ENCODE measurements around the gene PIK3AP1. TPM values are rescaled to one million over a fixed set of nuclear protein-coding genes. Genes with fewer than 3 reads are reported as not detected.

PIK3AP1 gene
- total and polyA plus RNA-seq, 2 experiments from 2014 or later = not detected

GRCh38 chr10:96697438-96697837, 22.9 kb downstream of the PIK3AP1 start:
- Histone ChIP-seq H2AFZ (no peak overlapping the region), H3K9ac (no peak overlapping the region), H3F3A (ENCODE audit: insufficient read depth) (no peaks in the 10 kb centered on the region), H3K36me3 (ENCODE audit: low read depth) (no peaks in the 10 kb centered on the region), H4K20me1 (ENCODE audit: insufficient read depth) (no peaks in the 10 kb centered on the region), H3K27me3 (replicated peaks; ENCODE audit: insufficient read depth) (no peaks in the 10 kb centered on the region; the same call in 1 of the 2 replicates), H3K27ac (no peak overlapping the region), H3K9me2 (ENCODE audit: insufficient read depth) (no peaks in the 10 kb centered on the region), H3K9me3 (ENCODE audit: low read depth) (no peaks in the 10 kb centered on the region), H3K79me2 (ENCODE audit: insufficient read depth) (no peaks in the 10 kb centered on the region), H3K4me1 (ENCODE audit: insufficient read depth) (no peaks in the 10 kb centered on the region), H3K4me3 (no peak overlapping the region), H3K4me2 (ENCODE audit: unreplicated experiment) (no peak overlapping the region)
- TF ChIP-seq EZH2 (IDR thresholded peaks at IDR 0.05; ENCODE audit: insufficient read depth, poor library complexity, severe bottlenecking) = no peak
- TF ChIP-seq EZH2phosphoT487 (IDR thresholded peaks at IDR 0.05; ENCODE audit: insufficient read depth, low read depth) = no peak
- WGBS, 2 experiments (ENCODE audit: low coverage in 1 of 2, low lambda C conversion rate in 2 of 2, missing lambda C conversion rate in 2 of 2) = 44 to 53% methylated on average over 3 of the region's 3 CpGs
- DNase-seq = no peak
- in situ Hi-C loops (cut with MboI) = no loop called here

- H3K27me3 ChIP-seq (replicated peaks; ENCODE audit: insufficient read depth) = no peaks in the 10 kb centered on the region; the same call in 1 of the 2 replicates
- H3K4me1 ChIP-seq (ENCODE audit: insufficient read depth) = no peaks in the 10 kb centered on the region
- no peaks in the 10 kb centered on the region for H3K9me3 ChIP-seq (ENCODE audit: low read depth)
- in situ Hi-C loops (cut with MboI) = no loop called here
- H3K36me3 ChIP-seq (ENCODE audit: low read depth) = no peaks in the 10 kb centered on the region
- no peaks in the 10 kb centered on the region for H3K9me2 ChIP-seq (ENCODE audit: insufficient read depth)
- no peak overlapping the region for H3K4me3 ChIP-seq
- no peak for DNase-seq
- 76% methylated on average over 7 of the region's 7 CpGs for WGBS, 2 experiments (ENCODE audit: low coverage in 1 of 2, low lambda C conversion rate in 2 of 2, missing lambda C conversion rate in 2 of 2)
- no peaks in the 10 kb centered on the region for H3K79me2 ChIP-seq (ENCODE audit: insufficient read depth)
- no peak overlapping the region for H2AFZ ChIP-seq
- H3F3A ChIP-seq (ENCODE audit: insufficient read depth) = no peaks in the 10 kb centered on the region
- H3K9ac ChIP-seq = no peak overlapping the region
- H4K20me1 ChIP-seq (ENCODE audit: insufficient read depth) = no peaks in the 10 kb centered on the region
- H3K27ac ChIP-seq = no peak overlapping the region
- no peak overlapping the region for H3K4me2 ChIP-seq (ENCODE audit: unreplicated experiment)
- no peak for TF ChIP-seq EZH2 (IDR thresholded peaks at IDR 0.05; ENCODE audit: insufficient read depth, poor library complexity, severe bottlenecking)
- TF ChIP-seq EZH2phosphoT487 (IDR thresholded peaks at IDR 0.05; ENCODE audit: insufficient read depth, low read depth) = no peak
These were observed 23.4 kb downstream of the PIK3AP1 start for GRCh38 chr10:96696845-96697425.

GRCh38 chr10:96695975-96696634, 24.2 kb downstream of the PIK3AP1 start:
- Histone ChIP-seq H3K79me2 (ENCODE audit: insufficient read depth) (no peaks in the 10 kb centered on the region), H2AFZ (no peak overlapping the region), H3F3A (ENCODE audit: insufficient read depth) (no peaks in the 10 kb centered on the region), H3K27me3 (replicated peaks; ENCODE audit: insufficient read depth) (no peaks in the 10 kb centered on the region), H3K9ac (no peak overlapping the region), H3K9me2 (ENCODE audit: insufficient read depth) (no peaks in the 10 kb centered on the region), H3K4me3 (no peak overlapping the region), H3K4me1 (ENCODE audit: insufficient read depth) (0 out of 2 replicates have a peak, but pooled peaks cover 5% of the 10 kb centered on the region), H3K9me3 (ENCODE audit: low read depth) (no peaks in the 10 kb centered on the region), H3K27ac (no peak overlapping the region), H3K4me2 (ENCODE audit: unreplicated experiment) (no peak overlapping the region), H4K20me1 (ENCODE audit: insufficient read depth) (no peaks in the 10 kb centered on the region), H3K36me3 (ENCODE audit: low read depth) (no peaks in the 10 kb centered on the region)
- 31 to 35% methylated on average over 3 of the region's 3 CpGs for WGBS, 2 experiments (ENCODE audit: low coverage in 1 of 2, low lambda C conversion rate in 2 of 2, missing lambda C conversion rate in 2 of 2)
- in situ Hi-C loops (cut with MboI) = no loop called here
- TF ChIP-seq EZH2 (IDR thresholded peaks at IDR 0.05; ENCODE audit: insufficient read depth, poor library complexity, severe bottlenecking) (no peak), EZH2phosphoT487 (IDR thresholded peaks at IDR 0.05; ENCODE audit: insufficient read depth, low read depth) (no peak)
- no peak for DNase-seq

- TF ChIP-seq EZH2 (IDR thresholded peaks at IDR 0.05; ENCODE audit: insufficient read depth, poor library complexity, severe bottlenecking) = no peak
- TF ChIP-seq EZH2phosphoT487 (IDR thresholded peaks at IDR 0.05; ENCODE audit: insufficient read depth, low read depth) = no peak
- DNase-seq = no peak
- Histone ChIP-seq H4K20me1 (ENCODE audit: insufficient read depth) (no peaks in the 10 kb centered on the region), H3K4me2 (ENCODE audit: unreplicated experiment) (no peak overlapping the region), H3K4me1 (ENCODE audit: insufficient read depth) (0 out of 2 replicates have a peak, but pooled peaks cover 5% of the 10 kb centered on the region), H3K27me3 (replicated peaks; ENCODE audit: insufficient read depth) (no peaks in the 10 kb centered on the region), H2AFZ (no peak overlapping the region), H3K9me2 (ENCODE audit: insufficient read depth) (no peaks in the 10 kb centered on the region), H3K79me2 (ENCODE audit: insufficient read depth) (no peaks in the 10 kb centered on the region), H3K9me3 (ENCODE audit: low read depth) (no peaks in the 10 kb centered on the region), H3K9ac (no peak overlapping the region), H3K36me3 (ENCODE audit: low read depth) (no peaks in the 10 kb centered on the region), H3K27ac (no peak overlapping the region), H3K4me3 (no peak overlapping the region), H3F3A (ENCODE audit: insufficient read depth) (no peaks in the 10 kb centered on the region)
- in situ Hi-C loops (cut with MboI) = no loop called here
- 54 to 68% methylated on average over 1 of the region's 1 CpG for WGBS, 2 experiments (ENCODE audit: low coverage in 1 of 2, low lambda C conversion rate in 2 of 2, missing lambda C conversion rate in 2 of 2)
These were observed 24.9 kb downstream of the PIK3AP1 start for GRCh38 chr10:96695366-96695765.
